HFF-Myc (cell line): ENCODE results near the gene FLCN.

Experiments
- DNase-seq: peaks from one replicate; pipeline ENCODE4 v3.0.0-alpha.2; 2011; ENCODE audit warnings: low read depth; ENCODE audit errors: extremely low read depth
- H3K4me3 ChIP-seq: replicated peaks from 2 replicates; pipeline ENCODE4 v1.5.1; 2011; ENCODE audit warnings: low read depth, mild to moderate bottlenecking, control low read depth, low read length
- TF ChIP-seq, protein P1 (sequence below): IDR thresholded peaks from 2 replicates; pipeline ENCODE4 v1.5.1; 2012; ENCODE audit warnings: mild to moderate bottlenecking, low read depth, low read length, control low read depth; ENCODE audit errors: missing control alignments

Gene FLCN

DNA sequence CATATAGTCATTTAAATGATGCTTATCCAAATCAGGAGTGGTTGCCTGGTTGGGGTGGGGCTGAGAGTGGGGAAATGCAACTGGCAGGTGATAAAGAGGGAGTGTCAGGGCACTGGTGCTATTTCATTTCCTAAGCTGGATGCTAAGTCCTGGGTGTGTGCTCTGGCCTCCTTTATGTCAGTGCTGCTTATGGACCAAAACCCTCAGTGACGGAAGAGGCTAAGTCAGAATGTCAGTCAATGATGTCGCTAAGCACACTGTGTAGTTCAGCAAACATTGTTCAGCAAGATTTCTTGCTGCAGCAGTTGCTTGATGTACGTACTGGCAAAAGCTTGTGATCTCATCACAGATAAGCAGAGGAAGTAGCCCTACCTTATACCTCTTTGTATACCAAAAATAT lies 16.4 kb upstream of the FLCN start:
- no peak for DNase-seq
- TF ChIP-seq, protein P1, sequence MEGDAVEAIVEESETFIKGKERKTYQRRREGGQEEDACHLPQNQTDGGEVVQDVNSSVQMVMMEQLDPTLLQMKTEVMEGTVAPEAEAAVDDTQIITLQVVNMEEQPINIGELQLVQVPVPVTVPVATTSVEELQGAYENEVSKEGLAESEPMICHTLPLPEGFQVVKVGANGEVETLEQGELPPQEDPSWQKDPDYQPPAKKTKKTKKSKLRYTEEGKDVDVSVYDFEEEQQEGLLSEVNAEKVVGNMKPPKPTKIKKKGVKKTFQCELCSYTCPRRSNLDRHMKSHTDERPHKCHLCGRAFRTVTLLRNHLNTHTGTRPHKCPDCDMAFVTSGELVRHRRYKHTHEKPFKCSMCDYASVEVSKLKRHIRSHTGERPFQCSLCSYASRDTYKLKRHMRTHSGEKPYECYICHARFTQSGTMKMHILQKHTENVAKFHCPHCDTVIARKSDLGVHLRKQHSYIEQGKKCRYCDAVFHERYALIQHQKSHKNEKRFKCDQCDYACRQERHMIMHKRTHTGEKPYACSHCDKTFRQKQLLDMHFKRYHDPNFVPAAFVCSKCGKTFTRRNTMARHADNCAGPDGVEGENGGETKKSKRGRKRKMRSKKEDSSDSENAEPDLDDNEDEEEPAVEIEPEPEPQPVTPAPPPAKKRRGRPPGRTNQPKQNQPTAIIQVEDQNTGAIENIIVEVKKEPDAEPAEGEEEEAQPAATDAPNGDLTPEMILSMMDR: no peak
- no peak overlapping the region for H3K4me3 ChIP-seq

DNA sequence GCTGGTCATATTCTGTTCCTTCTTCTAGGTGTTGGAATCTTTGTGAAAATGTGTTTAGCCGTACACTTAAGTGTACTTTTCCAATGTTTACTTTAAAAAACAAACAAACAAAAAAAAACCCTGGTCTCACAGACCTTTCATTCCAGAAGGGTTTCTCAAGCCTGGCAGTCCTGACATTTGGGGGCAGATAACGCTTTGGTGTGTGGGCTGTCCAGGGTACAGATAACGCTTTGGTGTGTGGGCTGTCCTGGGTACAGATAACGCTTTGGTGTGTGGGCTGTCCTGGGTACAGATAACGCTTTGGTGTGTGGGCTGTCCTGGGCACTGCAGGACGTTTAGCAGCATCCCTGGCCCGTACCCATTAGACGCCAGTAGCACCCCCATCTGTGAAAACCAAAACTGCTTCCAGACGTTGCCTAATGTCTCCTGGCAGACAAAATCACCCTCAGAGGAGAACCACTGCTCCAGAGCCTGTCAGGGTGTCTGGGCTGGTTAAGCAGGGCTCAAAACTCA lies 15.2 kb upstream of the FLCN start:
- no peak overlapping the region for H3K4me3 ChIP-seq
- TF ChIP-seq, protein P1: no peak
- no peak for DNase-seq

DNA sequence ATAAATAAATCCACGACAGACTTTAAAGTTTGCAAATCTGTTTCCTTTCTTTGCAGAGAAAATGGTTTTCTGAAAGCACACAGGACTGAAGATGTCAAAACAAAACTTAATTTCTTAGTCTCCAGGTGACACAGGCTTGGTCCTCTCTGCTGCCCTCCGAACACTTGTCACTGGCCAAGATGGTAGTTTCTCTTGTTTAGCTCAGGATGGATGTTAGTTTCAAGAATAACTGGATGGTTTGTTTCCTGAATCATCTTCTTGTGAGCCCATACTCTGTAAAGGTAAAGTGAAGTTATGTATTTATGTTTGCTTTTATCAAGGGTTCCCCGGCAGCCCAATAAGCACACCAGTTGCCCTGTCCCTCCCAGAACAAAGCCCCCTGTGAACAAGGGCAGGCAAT lies 9.9 kb upstream of the FLCN start:
- TF ChIP-seq, protein P1: no peak
- H3K4me3 ChIP-seq: no peak overlapping the region
- no peak for DNase-seq

DNA sequence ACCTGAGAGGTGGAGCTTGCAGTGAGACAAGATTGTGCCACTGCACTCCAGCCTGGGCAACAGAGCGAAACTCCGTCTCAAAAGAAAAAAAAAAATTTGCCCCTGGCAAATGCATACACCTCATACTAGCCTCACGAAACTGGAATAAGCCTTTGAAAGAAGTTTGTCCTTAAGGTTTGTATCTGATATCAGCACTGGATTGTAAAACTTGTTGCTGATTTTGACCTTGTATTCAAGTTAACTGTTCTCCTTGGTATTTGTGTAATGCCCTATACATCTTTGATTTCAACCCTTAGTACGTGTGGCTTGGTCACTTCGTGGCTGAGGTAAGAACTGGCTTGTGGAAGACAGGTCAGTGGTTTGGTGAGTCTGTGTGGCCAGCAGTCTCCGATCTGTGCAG lies 6.2 kb upstream of the FLCN start:
- TF ChIP-seq, protein P1: no peak
- DNase-seq: no peak
- no peak overlapping the region for H3K4me3 ChIP-seq

DNA sequence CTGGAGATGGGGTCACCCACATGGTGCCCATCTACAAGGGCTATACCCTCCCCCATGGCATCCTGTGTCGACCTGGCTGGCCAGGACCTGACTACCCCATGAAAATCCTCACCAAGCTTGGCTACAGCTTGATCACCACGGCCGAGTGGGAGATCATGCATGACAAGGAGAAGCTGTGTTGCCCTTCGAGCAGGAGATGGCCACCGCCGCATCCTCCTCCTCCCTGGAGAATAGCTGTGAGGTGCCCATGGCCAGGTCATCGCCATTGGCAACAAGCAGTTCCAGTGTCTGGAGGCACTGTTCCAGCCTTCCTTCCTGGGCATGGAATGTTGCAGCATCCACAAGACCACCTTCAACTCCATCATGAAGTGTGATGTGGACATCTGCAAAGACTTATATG lies 5.3 kb upstream of the FLCN start:
- no peak overlapping the region for H3K4me3 ChIP-seq
- TF ChIP-seq, protein P1: no peak
- no peak for DNase-seq

DNA sequence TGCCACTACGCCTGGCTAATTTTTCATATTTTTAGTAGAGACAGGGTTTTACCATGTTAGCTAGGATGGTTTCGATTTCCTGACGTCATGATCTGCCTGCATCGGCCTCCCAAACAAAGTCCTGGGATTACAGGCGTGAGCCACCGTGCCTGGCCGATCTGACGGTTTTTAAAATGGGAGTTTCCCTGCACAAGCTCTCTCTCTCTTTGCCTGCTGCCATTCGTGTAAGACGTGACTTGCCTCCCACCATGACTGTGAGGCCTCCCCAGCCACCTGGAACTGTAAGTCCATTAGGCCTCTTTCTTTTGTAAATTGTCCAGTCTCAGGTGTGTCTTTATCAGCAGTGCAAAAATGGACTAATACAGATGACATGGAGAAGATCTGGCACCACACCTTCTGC lies 4.7 kb upstream of the FLCN start:
- no peak overlapping the region for H3K4me3 ChIP-seq
- DNase-seq: no peak
- TF ChIP-seq, protein P1: no peak

DNA sequence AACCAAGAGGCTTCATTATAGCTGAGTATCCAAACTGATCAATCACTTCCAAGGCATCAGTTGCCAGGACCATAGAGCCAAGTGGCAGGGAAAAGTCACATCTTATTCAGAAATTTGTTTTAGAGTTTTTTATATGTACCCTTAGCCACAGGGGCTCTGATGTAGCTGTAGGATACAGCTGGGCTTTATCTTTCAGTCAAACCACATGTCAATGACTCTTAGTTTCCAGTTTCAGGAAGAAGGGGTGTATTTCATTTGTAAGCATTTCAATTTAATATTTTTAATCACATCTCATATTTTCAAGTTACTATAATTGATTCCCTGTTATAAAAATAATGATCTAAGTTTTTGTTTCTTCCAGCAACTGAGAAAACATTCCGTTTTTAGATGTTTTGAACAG lies 2.9 kb upstream of the FLCN start:
- no peak for DNase-seq
- TF ChIP-seq, protein P1: no peak
- no peak overlapping the region for H3K4me3 ChIP-seq
